SK-N-MC (cell line): Measurements from ENCODE around the gene CCND1.

Experiments
- EZH2 ChIP-seq: fragments of 200-600 bp; sonication (generic); IDR thresholded peaks from one replicate; pipeline ENCODE4 v1.6.1; 2017; ENCODE audit warnings: antibody characterized with exemption
- POLR2AphosphoS5 ChIP-seq: IDR thresholded peaks from 2 replicates; pipeline ENCODE4 v1.6.1; 2012; ENCODE audit warnings: mild to moderate bottlenecking, low read depth, low read length, borderline replicate concordance

DNA sequence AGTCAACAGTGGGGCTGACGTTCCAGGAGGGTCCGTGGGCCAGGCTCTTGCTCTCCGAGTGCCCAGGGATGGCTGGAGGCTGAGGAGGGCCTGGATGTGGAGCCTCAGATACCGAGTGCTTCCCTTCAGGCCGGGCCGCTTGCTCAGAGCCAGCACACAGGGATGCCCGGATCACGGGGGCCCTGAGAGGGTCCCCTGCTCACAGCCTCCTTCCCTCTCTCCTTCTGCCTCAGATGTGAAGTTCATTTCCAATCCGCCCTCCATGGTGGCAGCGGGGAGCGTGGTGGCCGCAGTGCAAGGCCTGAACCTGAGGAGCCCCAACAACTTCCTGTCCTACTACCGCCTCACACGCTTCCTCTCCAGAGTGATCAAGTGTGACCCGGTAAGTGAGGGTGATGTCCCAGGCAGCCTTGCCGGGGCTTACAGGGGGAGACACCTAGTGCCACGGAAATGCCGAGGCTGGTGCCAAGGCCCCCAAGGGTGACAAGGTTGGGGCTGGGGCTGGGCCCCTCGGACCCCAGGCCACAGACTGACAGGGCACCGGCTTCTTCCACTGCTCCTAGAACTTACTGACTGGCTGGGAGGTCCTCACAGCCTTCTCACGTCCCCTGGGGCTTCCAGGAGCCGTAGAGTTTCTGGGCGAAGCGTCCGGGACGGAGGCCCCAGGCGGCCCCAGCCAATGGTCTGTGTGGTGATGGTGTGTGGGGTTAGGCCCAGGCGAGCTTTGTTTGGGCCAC lies 7.0 kb downstream of the CCND1 start:
- TF ChIP-seq POLR2AphosphoS5 = peak; percentile 66
- no peak for TF ChIP-seq EZH2
